CD4-positive, alpha-beta T cell treated with Interleukin-21 for 1 hour (primary cell): ENCODE results near the gene SART3.

Experiments used
- DNase-seq: peaks from one replicate; pipeline ENCODE4 v3.0.0-alpha.2; 2020

The SART3 gene

DNA sequence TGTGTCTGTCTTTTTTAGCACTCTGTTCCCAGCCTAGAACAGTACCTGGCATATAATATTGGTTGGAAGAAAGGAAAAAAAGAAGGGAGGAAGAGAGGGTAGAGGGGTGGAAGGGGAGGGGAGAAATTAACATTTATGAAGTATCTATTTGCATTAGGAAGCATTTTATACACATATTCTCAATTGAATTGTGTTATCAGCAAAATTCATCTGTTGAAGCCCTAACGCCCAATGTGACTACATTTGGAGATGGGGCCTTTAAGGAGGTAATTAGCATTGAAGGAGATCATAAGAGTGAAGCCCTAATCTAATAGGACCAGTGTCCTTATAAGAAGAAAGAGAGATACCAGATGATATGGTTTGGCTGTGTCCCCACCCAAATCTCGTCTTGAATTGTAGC is 76.1 kb downstream of the SART3 start:
- DNase-seq = no peak

- no peak for DNase-seq
These were observed 76.5 kb downstream of the SART3 start for GRCh38 chr12:108484431-108484830.

- no peak for DNase-seq
These were observed 77.5 kb downstream of the SART3 start for GRCh38 chr12:108483213-108484059.

DNA sequence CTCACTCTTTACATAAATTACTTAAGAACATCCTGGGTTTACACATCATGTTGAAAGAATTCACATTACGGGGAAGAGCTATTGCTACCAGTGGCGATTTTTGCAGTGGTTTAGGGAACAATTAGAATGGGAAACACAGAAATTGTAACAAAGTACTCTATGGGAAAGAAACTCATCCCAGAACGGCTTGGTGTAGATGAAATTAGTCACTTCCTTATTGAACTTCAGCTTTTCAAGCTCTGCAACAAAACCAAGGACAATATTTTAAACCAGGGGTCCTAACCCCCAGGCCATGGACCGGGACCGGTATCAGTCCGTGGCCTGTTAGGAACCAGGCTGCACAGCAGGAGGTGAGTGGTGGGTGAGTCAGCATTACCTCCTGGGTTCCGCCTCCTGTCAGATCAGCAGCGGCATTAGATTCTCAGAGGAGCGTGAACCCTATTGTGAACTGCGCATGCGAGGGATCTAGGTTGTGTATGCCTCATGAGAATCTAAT is 78.2 kb downstream of the SART3 start:
- DNase-seq = no peak

- DNase-seq = no peak
These were observed 81.5 kb downstream of the SART3 start for GRCh38 chr12:108479364-108480070.

GRCh38 chr12:108478611-108479206 is 82.3 kb downstream of the SART3 start:
- DNase-seq = no peak

DNA sequence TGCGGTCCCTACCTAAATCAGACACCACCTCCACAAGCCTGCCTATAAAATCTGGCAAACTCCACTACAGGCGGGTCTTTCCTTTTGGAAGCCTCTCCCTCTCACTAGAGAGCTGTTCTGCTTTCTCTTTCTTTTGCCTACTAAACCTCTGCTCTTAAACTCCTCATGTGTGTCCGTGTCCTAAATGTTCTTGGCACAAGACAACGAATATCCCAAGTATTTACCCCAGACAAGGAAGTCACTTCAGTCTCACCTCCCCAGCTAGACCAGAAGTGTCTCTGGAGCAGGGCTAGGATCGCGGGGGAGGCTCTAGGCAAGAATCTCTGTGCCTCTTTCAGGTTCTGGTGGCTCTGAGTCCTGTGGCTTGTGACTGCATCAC is 83.1 kb downstream of the SART3 start:
- DNase-seq = no peak

GRCh38 chr12:108477055-108477880 is 83.7 kb downstream of the SART3 start:
- no peak for DNase-seq

- no peak for DNase-seq
These were observed 85.6 kb downstream of the SART3 start for GRCh38 chr12:108475396-108475795.

- DNase-seq = no peak
These were observed 87.4 kb downstream of the SART3 start for GRCh38 chr12:108473400-108474055.
